GM12892 (cell line): ENCODE data around the gene ZNF276.
"Not testable (repeated sequence)": the region's sequence is repeated elsewhere in the genome, so short reads cannot be mapped to it uniquely, and the experiment has no call there.

Source experiments
- POLR2A ChIP-seq: IDR thresholded peaks from 2 replicates; pipeline ENCODE4 v1.6.1; 2011; ENCODE audit warnings: low read depth, low read length, control low read depth
- POLR2AphosphoS5 ChIP-seq: IDR thresholded peaks from 2 replicates; pipeline ENCODE4 v1.6.1; 2011; ENCODE audit warnings: low read depth, low read length, control low read depth
- TAF1 ChIP-seq: IDR thresholded peaks from 2 replicates; pipeline ENCODE4 v1.6.1; 2011; ENCODE audit warnings: low read depth, mild to moderate bottlenecking, control low read depth, low read length, borderline replicate concordance

DNA sequence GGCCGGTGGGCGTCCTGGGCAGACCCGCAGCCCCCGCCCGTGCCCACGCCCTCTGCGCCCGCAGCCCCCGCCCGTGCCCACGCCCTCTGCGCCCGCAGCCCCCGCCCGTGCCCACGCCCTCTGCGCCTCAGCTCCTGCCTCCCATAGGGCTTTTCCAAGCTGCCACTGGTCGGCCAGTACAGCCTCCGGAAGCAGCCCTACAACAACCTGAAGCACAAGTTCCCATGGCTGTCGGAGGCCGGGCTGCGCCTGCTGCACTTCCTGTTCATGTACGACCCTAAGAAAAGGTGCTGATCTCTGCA, 26.6 kb upstream of the ZNF276 start:
- TF ChIP-seq POLR2A, TAF1, POLR2AphosphoS5: not testable (repeated sequence)
